ENCODE data around the gene NHS.

DNA sequence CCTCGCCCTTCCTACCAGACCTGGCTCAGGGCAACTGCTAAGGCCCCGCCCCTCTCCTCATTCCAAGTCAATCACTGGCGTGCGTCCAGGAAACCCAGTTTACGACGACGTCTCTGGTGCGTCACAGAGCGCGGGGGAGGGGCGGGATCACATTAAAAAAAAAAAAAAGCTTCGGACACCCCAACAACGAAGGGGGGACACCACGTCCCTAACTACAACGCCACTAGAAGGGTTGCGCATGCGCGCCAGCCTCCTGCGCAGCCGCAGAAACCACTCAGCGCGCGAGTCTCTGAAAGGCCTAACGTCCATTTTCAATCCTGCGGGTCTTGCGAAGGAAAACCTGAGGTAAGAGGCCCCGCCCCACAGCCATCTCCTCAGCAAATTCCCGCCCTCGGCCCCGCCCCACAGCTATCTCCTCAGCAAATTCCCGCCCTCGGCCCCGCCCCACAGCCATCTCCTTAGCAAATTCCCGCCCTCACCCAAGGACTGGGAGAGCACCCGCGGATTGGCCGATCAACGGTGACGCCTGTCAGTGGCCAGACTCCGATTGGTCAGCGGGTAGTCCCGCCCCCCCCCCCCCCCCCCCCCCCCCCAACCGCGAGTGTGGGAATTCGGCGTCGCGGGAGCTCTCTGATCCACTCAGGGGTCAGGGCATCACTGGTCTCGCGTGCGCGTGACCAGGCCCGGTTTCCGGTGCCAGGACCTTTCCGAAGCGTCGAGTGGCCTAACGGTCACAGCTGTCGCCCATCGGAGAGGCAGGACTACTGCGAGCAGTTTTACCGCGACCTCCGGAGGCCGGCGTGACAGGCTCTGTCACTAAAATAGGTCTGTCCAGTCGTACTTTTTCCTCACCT is 362.1 kb downstream of the NHS start, which contains the start of gene SCML1:
- TF ChIP-seq POLR2A (IDR thresholded peaks at IDR 0.05; ENCODE audit: low read depth, low read length): peak; percentile 75
- TF ChIP-seq MAZ (IDR thresholded peaks at IDR 0.05; ENCODE audit: borderline replicate concordance, low read depth, low read length): no peak
- no peak for TF ChIP-seq SMC3 (IDR thresholded peaks at IDR 0.05; ENCODE audit: low read depth, low read length)
- TF ChIP-seq USF2 (IDR thresholded peaks at IDR 0.05; ENCODE audit: low read depth, low read length): peak; percentile 2; the same call in 1 of the 2 replicates
- no peak for TF ChIP-seq CHD1 (IDR thresholded peaks at IDR 0.05; ENCODE audit: low read depth, low read length)
- TF ChIP-seq FOS (IDR thresholded peaks at IDR 0.05; ENCODE audit: low read depth, low read length): no peak
- TF ChIP-seq BHLHE40 (IDR thresholded peaks at IDR 0.05; ENCODE audit: low read depth, low read length): peak; percentile 58
- no peak for TF ChIP-seq CTCF (conservative IDR thresholded peaks at IDR 0.05; ENCODE audit: low read depth, low read length)
